Mucosa of stomach (tissue), 1 donor: ENCODE data around the gene KLLN.
"Not testable (repeated sequence)": the region's sequence is repeated elsewhere in the genome, so short reads cannot be mapped to it uniquely, and the experiment has no call there.

ENCODE experiments used
- H3K27me3 ChIP-seq: one replicate; pipeline ENCODE4 v1.7.0; 2013; ENCODE audit warnings: mild to moderate bottlenecking, low read length; ENCODE audit not compliant: control insufficient read depth, insufficient read depth
- H3K36me3 ChIP-seq: one replicate; pipeline ENCODE4 v1.7.0; 2013; ENCODE audit warnings: low read length; ENCODE audit not compliant: control insufficient read depth, insufficient read depth
- H3K4me1 ChIP-seq: one replicate; pipeline ENCODE4 v1.7.0; 2013; ENCODE audit warnings: mild to moderate bottlenecking, low read length; ENCODE audit not compliant: control insufficient read depth, insufficient read depth
- H3K4me3 ChIP-seq: one replicate; pipeline ENCODE4 v1.7.0; 2013; ENCODE audit warnings: low read length
- H3K9ac ChIP-seq: one replicate; pipeline ENCODE4 v1.7.0; 2013; ENCODE audit warnings: mild to moderate bottlenecking, low read length, moderate library complexity
- H3K9me3 ChIP-seq: one replicate; pipeline ENCODE4 v1.7.0; 2013; ENCODE audit warnings: mild to moderate bottlenecking, low read length, moderate library complexity; ENCODE audit not compliant: control insufficient read depth
- donor health status: Pancreatic carcinoma.

Gene KLLN

GRCh38 chr10:87863951-87864495, 690 bp upstream of the KLLN start:
- Histone ChIP-seq H3K4me3 (peak overlapping the region; percentile 60), H3K9ac (peak overlapping the region; percentile 90), H3K4me1 (peaks cover 15% of the 10 kb centered on the region)
- not testable (repeated sequence) for H3K9me3 ChIP-seq, H3K27me3 ChIP-seq, H3K36me3 ChIP-seq

GRCh38 chr10:87862679-87863052, 667 bp downstream of the KLLN start:
- Histone ChIP-seq H3K36me3 (no peaks in the 10 kb centered on the region), H3K4me1 (peaks cover 15% of the 10 kb centered on the region), H3K9ac (peak overlapping the region; percentile 90), H3K9me3 (no peaks in the 10 kb centered on the region), H3K27me3 (no peaks in the 10 kb centered on the region), H3K4me3 (peak overlapping the region; percentile 76)

- H3K27me3 ChIP-seq: no peaks in the 10 kb centered on the region
- H3K9ac ChIP-seq: peak overlapping the region; percentile 90
- peaks cover 15% of the 10 kb centered on the region for H3K4me1 ChIP-seq
- peak overlapping the region; percentile 76 for H3K4me3 ChIP-seq
- no peaks in the 10 kb centered on the region for H3K36me3 ChIP-seq
- H3K9me3 ChIP-seq: no peaks in the 10 kb centered on the region
Observed at GRCh38 chr10:87861953-87862678, 1.2 kb downstream of the KLLN start.

- Histone ChIP-seq H3K4me1 (peaks cover 15% of the 10 kb centered on the region), H3K9me3 (no peaks in the 10 kb centered on the region), H3K4me3 (peak overlapping the region; percentile 76), H3K9ac (peak overlapping the region; percentile 90), H3K27me3 (no peaks in the 10 kb centered on the region), H3K36me3 (no peaks in the 10 kb centered on the region)
Observed at GRCh38 chr10:87861566-87861952, 1.8 kb downstream of the KLLN start.

GRCh38 chr10:87860816-87861403, 2.4 kb downstream of the KLLN start:
- Histone ChIP-seq H3K4me3 (peak overlapping the region; percentile 76), H3K27me3 (no peaks in the 10 kb centered on the region), H3K9me3 (no peaks in the 10 kb centered on the region), H3K9ac (peak overlapping the region; percentile 90), H3K36me3 (no peaks in the 10 kb centered on the region), H3K4me1 (peaks cover 15% of the 10 kb centered on the region)

GRCh38 chr10:87860156-87860795, 3.1 kb downstream of the KLLN start:
- Histone ChIP-seq H3K9ac (no peak overlapping the region), H3K4me1 (peaks cover 15% of the 10 kb centered on the region), H3K4me3 (no peak overlapping the region)

GRCh38 chr10:87855665-87856064, 7.7 kb downstream of the KLLN start:
- not testable (repeated sequence) for H3K36me3 ChIP-seq, H3K4me3 ChIP-seq, H3K9ac ChIP-seq, H3K4me1 ChIP-seq, H3K9me3 ChIP-seq, H3K27me3 ChIP-seq

More at GRCh38 chr10:87860156-87860795, 3.1 kb downstream of the KLLN start:
- H3K27me3 ChIP-seq: no peaks in the 10 kb centered on the region
- H3K36me3 ChIP-seq: no peaks in the 10 kb centered on the region
- H3K9me3 ChIP-seq: no peaks in the 10 kb centered on the region

- H3K4me3 ChIP-seq, H3K4me1 ChIP-seq, H3K36me3 ChIP-seq, H3K9ac ChIP-seq, H3K9me3 ChIP-seq, H3K27me3 ChIP-seq: not testable (repeated sequence)
Observed at GRCh38 chr10:87855247-87855646, 8.1 kb downstream of the KLLN start.

GRCh38 chr10:87852089-87852488, 11.2 kb downstream of the KLLN start:
- Histone ChIP-seq H3K4me1 (no peaks in the 10 kb centered on the region), H3K4me3 (no peak overlapping the region), H3K9me3 (no peaks in the 10 kb centered on the region), H3K9ac (no peak overlapping the region), H3K36me3 (no peaks in the 10 kb centered on the region), H3K27me3 (no peaks in the 10 kb centered on the region)

- no peak overlapping the region for H3K9ac ChIP-seq
- H3K9me3 ChIP-seq: no peaks in the 10 kb centered on the region
- H3K4me1 ChIP-seq: no peaks in the 10 kb centered on the region
- no peak overlapping the region for H3K4me3 ChIP-seq
- H3K27me3 ChIP-seq: no peaks in the 10 kb centered on the region
- H3K36me3 ChIP-seq: no peaks in the 10 kb centered on the region
Observed at GRCh38 chr10:87850742-87851205, 12.6 kb downstream of the KLLN start.

- H3K9ac ChIP-seq: no peak overlapping the region
- peaks cover 12% of the 10 kb centered on the region for H3K4me1 ChIP-seq
- H3K4me3 ChIP-seq: no peak overlapping the region
- H3K27me3 ChIP-seq: no peaks in the 10 kb centered on the region
- no peaks in the 10 kb centered on the region for H3K36me3 ChIP-seq
- no peaks in the 10 kb centered on the region for H3K9me3 ChIP-seq
Observed at GRCh38 chr10:87849001-87849400, 14.3 kb downstream of the KLLN start.

GRCh38 chr10:87847550-87847949, 15.8 kb downstream of the KLLN start:
- Histone ChIP-seq H3K4me3 (no peak overlapping the region), H3K9ac (no peak overlapping the region), H3K4me1 (peaks cover 26% of the 10 kb centered on the region), H3K9me3 (no peaks in the 10 kb centered on the region), H3K27me3 (no peaks in the 10 kb centered on the region), H3K36me3 (no peaks in the 10 kb centered on the region)
